Fibroblast of villous mesenchyme (primary cell): ENCODE data around the gene TMX2. TPM values are rescaled to one million over a fixed set of nuclear protein-coding genes. Genes with fewer than 3 reads are reported as not detected.
A peak's percentile ranks its signal among the peaks of the same experiment; 100 is the strongest.

ENCODE experiments used
- DNase-seq: peaks from one replicate; pipeline ENCODE4 v3.0.0-alpha.2; 2010; ENCODE audit warnings: low read depth
- H3K4me3 ChIP-seq: 2 replicates; pipeline ENCODE4 v1.5.1; 2011; ENCODE audit warnings: low read depth, mild to moderate bottlenecking, low read length
- CTCF ChIP-seq: IDR thresholded peaks from 2 replicates; pipeline ENCODE4 v1.5.1; 2012; ENCODE audit warnings: low read depth, mild to moderate bottlenecking, low read length; ENCODE audit not compliant: insufficient read depth
- total RNA-seq: library from RNA; depleted of rRNA; stranded (reverse); fragments of >200 nt; gene quantifications from 2 replicates; pipeline ENCODE4 v1.2.3, GENCODE V29; 2012

The TMX2 gene, protein sequence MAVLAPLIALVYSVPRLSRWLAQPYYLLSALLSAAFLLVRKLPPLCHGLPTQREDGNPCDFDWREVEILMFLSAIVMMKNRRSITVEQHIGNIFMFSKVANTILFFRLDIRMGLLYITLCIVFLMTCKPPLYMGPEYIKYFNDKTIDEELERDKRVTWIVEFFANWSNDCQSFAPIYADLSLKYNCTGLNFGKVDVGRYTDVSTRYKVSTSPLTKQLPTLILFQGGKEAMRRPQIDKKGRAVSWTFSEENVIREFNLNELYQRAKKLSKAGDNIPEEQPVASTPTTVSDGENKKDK
- 62.8 and 79.9 TPM in 2 replicates for total RNA-seq

DNA sequence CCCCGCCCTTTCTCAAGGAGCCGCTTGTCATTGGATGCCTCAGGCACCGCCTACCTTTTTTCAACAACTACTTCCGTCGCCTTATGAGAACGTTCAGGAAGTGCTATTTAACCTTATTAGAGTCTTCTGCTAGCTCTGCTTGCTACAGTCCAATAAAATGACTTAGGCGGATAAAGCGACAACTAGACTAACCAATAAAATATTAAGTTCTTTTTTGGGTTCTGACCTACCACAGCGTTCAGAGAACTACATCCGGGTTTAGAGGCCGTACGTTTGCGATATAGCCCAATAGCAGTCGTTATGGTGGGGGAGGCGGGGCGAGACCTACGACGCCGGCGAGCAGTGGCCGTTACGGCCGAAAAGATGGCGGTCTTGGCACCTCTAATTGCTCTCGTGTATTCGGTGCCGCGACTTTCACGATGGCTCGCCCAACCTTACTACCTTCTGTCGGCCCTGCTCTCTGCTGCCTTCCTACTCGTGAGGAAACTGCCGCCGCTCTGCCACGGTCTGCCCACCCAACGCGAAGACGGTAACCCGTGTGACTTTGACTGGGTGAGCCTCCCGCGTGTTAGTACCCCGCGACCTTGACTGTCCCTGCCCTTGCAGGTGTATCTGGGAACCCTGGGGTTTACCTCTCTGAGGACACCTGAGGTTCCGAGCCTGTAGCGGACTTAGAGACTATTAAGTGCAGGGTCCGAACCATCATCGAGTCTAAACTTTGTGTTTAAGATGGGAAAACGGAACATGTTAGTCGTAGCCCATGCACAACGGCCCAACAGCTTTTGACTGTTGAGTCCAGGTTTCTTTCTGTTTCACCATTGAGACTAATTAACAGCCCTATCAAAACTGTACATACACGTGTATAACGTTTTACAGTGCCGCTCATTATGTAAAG lies at the start of gene TMX2:
TMX2 (plus strand) TSS at position 338 of the 895 bp plus-strand sequence; CDS start at position 364, 26 bp downstream.
- peak; percentile 100 for DNase-seq
- peak within 1 kb of the TSS; percentile 97 for H3K4me3 ChIP-seq
- TF ChIP-seq CTCF, result no peak

- peak; percentile 5 for TF ChIP-seq CTCF
- no peak for DNase-seq
- no peak overlapping the region for H3K4me3 ChIP-seq
These were observed 49.5 kb upstream of the TMX2 start for GRCh38 chr11:57662893-57663292.

GRCh38 chr11:57663975-57664374 lies 48.4 kb upstream of the TMX2 start:
- TF ChIP-seq CTCF, result no peak
- H3K4me3 ChIP-seq, result no peak overlapping the region
- no peak for DNase-seq

DNA sequence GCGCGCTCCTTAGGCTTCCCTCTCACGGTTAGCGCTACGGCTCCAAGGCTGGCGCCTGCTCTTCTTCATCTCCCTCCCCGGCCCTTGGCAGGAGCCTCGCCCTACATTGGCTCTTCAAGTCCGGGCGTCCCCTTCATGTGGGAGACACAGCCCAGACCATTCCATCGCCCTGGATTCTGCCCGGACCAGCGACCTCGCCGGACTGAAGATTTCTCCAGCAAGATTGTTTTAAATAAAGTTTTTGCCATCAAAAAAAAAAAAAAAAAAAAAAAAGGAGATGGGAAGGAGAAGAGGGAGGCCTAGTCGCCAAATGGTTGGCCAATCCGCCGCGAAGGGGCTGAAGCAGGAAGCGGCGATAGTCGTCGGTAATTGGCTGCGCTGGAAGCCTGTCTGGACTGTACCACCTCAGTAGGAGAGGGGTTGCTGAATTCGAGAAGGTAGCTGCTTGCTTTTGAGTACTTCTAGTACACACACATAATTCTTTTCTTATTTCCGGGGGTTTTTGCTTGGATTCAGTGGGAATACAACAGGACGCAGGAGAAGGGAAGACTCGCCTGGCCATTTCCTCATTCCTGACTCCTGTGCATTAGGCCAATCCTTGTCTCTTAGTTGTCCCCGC lies 45.2 kb upstream of the TMX2 start:
- no peak for TF ChIP-seq CTCF
- peak; percentile 99 for DNase-seq
- H3K4me3 ChIP-seq, result peak overlapping the region; percentile 98

DNA sequence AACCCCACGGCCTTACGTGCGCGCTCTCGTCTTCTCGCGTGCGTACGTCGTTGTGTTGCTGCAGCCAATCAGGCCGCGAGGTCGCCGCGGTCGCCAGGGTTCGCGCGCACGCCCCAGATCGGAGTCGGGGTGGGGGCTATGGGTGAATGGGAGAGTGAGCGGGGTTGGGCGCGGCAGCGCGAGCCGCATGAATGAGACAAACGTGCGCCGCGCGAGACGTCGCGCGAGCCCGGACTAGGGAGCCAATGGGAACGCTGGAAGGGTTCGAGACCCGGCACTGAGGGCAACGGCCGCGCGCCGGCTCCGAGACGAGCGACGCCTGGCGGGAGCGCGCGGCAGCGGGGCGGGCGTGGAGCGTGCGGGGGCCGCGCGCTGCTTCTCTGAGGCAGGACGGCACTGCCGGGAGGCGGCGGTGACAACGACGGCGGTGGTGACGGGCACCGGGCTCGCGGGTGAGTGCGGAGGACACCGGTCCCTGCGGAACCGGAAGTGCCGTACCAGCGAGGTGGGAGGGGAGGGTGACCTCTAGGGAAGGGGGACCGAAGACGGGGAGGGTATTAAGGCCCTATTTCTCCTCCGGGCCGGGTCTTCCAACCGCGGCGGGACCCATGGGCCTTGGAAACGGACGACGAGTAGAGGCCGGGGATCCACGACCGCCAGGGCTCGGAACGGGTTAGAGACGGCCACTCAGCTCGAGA lies 44.5 kb upstream of the TMX2 start, which contains the start of gene ZDHHC5:
ZDHHC5 (plus strand) TSS at position 379 of the 698 bp plus-strand sequence. CDS start 4,977 bp downstream, outside the sequence.
- DNase-seq, result peak; percentile 100
- TF ChIP-seq CTCF, result peak; percentile 35
- peak within 1 kb of the TSS; percentile 98 for H3K4me3 ChIP-seq

GRCh38 chr11:57668434-57668782 lies 44.0 kb upstream of the TMX2 start:
- no peak for TF ChIP-seq CTCF
- peak overlapping the region; percentile 98 for H3K4me3 ChIP-seq
- DNase-seq, result no peak
